ENCODE measurements around the gene MYDGF. TPM values are rescaled to one million over a fixed set of nuclear protein-coding genes. Genes with fewer than 3 reads are reported as not detected.

MYDGF gene
- total RNA-seq, 3 donors from 2014 or later = 129 to 150 (median 134) TPM

- ATAC-seq (peak in 1 of 2 donors; percentile 63), DNase-seq (peak; percentile 29)
- peaks cover 3% of the 10 kb centered on the region for H3K27me3 Mint-ChIP-seq (ENCODE audit: low read depth)
- no peak overlapping the region for H3K4me3 Mint-ChIP-seq
- peaks cover 14% of the 10 kb centered on the region for H3K4me1 Mint-ChIP-seq (ENCODE audit: low read depth)
- H3K9me3 Mint-ChIP-seq = no peaks in the 10 kb centered on the region
- no peaks in the 10 kb centered on the region for H3K36me3 Mint-ChIP-seq (ENCODE audit: insufficient read depth)
These were observed 36.8 kb downstream of the MYDGF start for GRCh38 chr19:4633140-4633967.

- Mint-ChIP-seq H3K36me3 (ENCODE audit: insufficient read depth) (no peaks in the 10 kb centered on the region), H3K4me1 (ENCODE audit: low read depth) (no peaks in the 10 kb centered on the region), H3K4me3 (no peak overlapping the region), H3K9me3 (no peaks in the 10 kb centered on the region), H3K27me3 (ENCODE audit: low read depth) (peaks cover 26% of the 10 kb centered on the region)
- no peak for ATAC-seq
- DNase-seq = no peak
These were observed 45.3 kb downstream of the MYDGF start for GRCh38 chr19:4624733-4625362.

- peaks cover 25% of the 10 kb centered on the region for H3K27me3 Mint-ChIP-seq (ENCODE audit: low read depth)
- no peaks in the 10 kb centered on the region for H3K36me3 Mint-ChIP-seq (ENCODE audit: insufficient read depth)
- no peaks in the 10 kb centered on the region for H3K9me3 Mint-ChIP-seq
- H3K4me3 Mint-ChIP-seq = no peak overlapping the region
- H3K4me1 Mint-ChIP-seq (ENCODE audit: low read depth) = no peaks in the 10 kb centered on the region
- DNase-seq (no peak), ATAC-seq (no peak)
These were observed 45.8 kb downstream of the MYDGF start for GRCh38 chr19:4624301-4624700.

- Mint-ChIP-seq H3K4me3 (no peak overlapping the region), H3K36me3 (ENCODE audit: insufficient read depth) (no peaks in the 10 kb centered on the region), H3K27me3 (ENCODE audit: low read depth) (peaks cover 22% of the 10 kb centered on the region), H3K9me3 (no peaks in the 10 kb centered on the region), H3K4me1 (ENCODE audit: low read depth) (no peaks in the 10 kb centered on the region)
- ATAC-seq = no peak
- DNase-seq = no peak
These were observed 47.3 kb downstream of the MYDGF start for GRCh38 chr19:4622695-4623421.

DNA sequence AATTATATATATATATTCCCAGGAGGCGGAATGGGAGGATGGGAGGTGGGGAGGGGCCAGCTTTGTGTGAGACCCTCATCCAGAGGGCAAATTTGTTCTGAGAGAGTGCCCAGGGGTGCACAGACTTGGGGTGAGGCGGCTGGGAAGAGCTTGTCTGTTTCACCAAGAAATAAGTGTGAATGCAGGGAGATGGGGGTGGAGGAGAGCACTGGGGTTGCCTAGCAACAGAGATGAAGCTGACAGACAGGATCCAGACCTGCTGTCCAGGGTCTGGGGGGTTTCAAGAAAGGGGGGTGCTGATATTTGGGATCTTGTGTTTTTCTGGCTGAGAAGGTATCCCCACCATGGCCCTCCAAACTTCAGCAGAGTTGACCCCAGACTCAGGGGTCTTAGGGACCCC is 49.5 kb downstream of the MYDGF start:
- DNase-seq = no peak
- Mint-ChIP-seq H3K9me3 (no peaks in the 10 kb centered on the region), H3K27me3 (ENCODE audit: low read depth) (peaks cover 21% of the 10 kb centered on the region), H3K4me3 (no peak overlapping the region), H3K4me1 (ENCODE audit: low read depth) (no peaks in the 10 kb centered on the region), H3K36me3 (ENCODE audit: insufficient read depth) (no peaks in the 10 kb centered on the region)
- no peak for ATAC-seq

DNA sequence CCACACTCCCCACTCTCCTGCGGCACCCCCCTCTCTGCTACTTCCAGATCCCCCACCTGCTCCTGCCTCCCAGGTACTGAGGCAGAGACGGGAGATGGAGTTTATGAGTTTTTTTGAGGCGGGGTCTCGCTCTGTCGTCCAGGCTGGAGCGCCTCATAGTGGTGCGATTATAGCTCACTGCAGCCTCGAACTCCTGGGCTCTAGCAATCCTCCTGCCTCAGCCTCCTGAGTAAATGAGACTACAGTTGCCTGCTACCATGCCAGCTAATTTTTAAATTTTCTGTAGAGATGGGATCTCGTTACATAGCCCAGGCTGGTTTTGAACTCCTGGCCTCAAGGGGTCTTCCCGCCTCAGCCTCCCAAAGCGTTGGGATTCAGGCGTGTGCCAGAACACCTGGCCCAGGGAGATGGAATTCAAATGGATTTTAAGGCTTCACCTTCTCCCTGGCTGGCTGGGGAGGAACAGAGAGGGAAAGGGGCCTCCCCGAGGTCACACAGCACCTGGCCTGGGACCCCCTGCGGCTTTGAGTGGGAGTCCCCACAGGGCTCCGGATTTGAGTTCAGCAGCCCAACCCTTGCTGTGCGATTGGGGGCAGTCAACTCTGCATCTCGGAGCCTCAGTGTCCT is 50.4 kb downstream of the MYDGF start:
- DNase-seq = no peak
- peaks cover 21% of the 10 kb centered on the region for H3K27me3 Mint-ChIP-seq (ENCODE audit: low read depth)
- no peaks in the 10 kb centered on the region for H3K4me1 Mint-ChIP-seq (ENCODE audit: low read depth)
- ATAC-seq = no peak
- H3K9me3 Mint-ChIP-seq = no peaks in the 10 kb centered on the region
- H3K36me3 Mint-ChIP-seq (ENCODE audit: insufficient read depth) = no peaks in the 10 kb centered on the region
- H3K4me3 Mint-ChIP-seq = no peak overlapping the region

DNA sequence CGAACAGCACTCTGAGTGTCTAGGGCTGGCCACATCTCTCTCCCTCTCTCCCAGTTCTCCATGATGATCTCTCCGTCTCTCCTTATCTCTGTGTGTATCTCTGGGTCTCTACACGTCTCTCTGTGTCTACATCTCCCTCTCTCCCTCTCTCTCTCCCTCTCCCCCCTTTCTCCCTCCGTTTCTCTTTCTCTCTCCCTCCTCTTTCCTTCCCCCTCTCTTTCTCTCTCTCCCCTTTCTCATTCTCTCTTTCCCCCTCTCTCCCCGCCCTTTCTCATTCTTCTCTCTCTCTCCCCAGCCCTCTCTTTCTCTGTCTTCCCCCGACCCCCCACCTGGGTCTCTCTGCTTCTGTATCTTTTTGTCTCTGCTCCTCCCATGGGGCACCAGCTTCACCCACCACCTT is 52.1 kb downstream of the MYDGF start:
- ATAC-seq (no peak), DNase-seq (no peak)
- H3K9me3 Mint-ChIP-seq = no peaks in the 10 kb centered on the region
- peaks cover 18% of the 10 kb centered on the region for H3K27me3 Mint-ChIP-seq (ENCODE audit: low read depth)
- no peaks in the 10 kb centered on the region for H3K4me1 Mint-ChIP-seq (ENCODE audit: low read depth)
- H3K4me3 Mint-ChIP-seq = no peak overlapping the region
- H3K36me3 Mint-ChIP-seq (ENCODE audit: insufficient read depth) = no peaks in the 10 kb centered on the region

GRCh38 chr19:4613254-4613751 is 56.8 kb downstream of the MYDGF start:
- Mint-ChIP-seq H3K4me3 (no peak overlapping the region), H3K27me3 (ENCODE audit: low read depth) (peaks cover 21% of the 10 kb centered on the region), H3K4me1 (ENCODE audit: low read depth) (no peaks in the 10 kb centered on the region), H3K9me3 (no peaks in the 10 kb centered on the region), H3K36me3 (ENCODE audit: insufficient read depth) (no peaks in the 10 kb centered on the region)
- no peak for ATAC-seq
- no peak for DNase-seq

GRCh38 chr19:4609878-4610511 is 60.1 kb downstream of the MYDGF start:
- Mint-ChIP-seq H3K4me1 (ENCODE audit: low read depth) (no peaks in the 10 kb centered on the region), H3K9me3 (no peaks in the 10 kb centered on the region), H3K4me3 (no peak overlapping the region), H3K27me3 (ENCODE audit: low read depth) (peaks cover 36% of the 10 kb centered on the region), H3K36me3 (ENCODE audit: insufficient read depth) (no peaks in the 10 kb centered on the region)
- ATAC-seq (no peak), DNase-seq (no peak)

Other genes with a start within 250 kb of the MYDGF start
- 10 to 100 TPM; 57.2 to 73.1 (median 70.7) TPM for gene UBXN6, start 212.5 kb downstream of the MYDGF start, total RNA-seq
- gene HDGFL2, start 198.0 kb downstream of the MYDGF start, total RNA-seq = 10 to 100 TPM; 38.9 to 41.8 (median 40.7) TPM
- under 1 TPM in 1 of 3 donors, not detected in 2; 0.03 TPM for gene PLIN4, start 151.9 kb downstream of the MYDGF start, total RNA-seq
- under 1 TPM in 1 of 3 donors, not detected in 2; 0.10 TPM for gene PLIN5, start 135.1 kb downstream of the MYDGF start, total RNA-seq
- gene LRG1, start 130.3 kb downstream of the MYDGF start, total RNA-seq = under 1 TPM; 0.08 to 0.24 (median 0.15) TPM
- gene SEMA6B, start 110.7 kb downstream of the MYDGF start, total RNA-seq = under 1 TPM; 0.08 to 0.18 (median 0.14) TPM
- 1 to 10 TPM; 3.2 to 4.0 (median 3.9) TPM for gene TNFAIP8L1, start 30.8 kb downstream of the MYDGF start, total RNA-seq
- gene DPP9, start 53.5 kb upstream of the MYDGF start, total RNA-seq = 100 to 1,000 TPM; 112 to 126 (median 120) TPM
- 10 to 100 TPM; 31.8 to 35.8 (median 34.7) TPM for gene FEM1A, start 121.4 kb upstream of the MYDGF start, total RNA-seq
- 10 to 100 TPM; 31.4 to 41.2 (median 34.3) TPM for gene TICAM1, start 161.4 kb upstream of the MYDGF start, total RNA-seq
- gene PLIN3, start 197.3 kb upstream of the MYDGF start, total RNA-seq = 10 to 100 TPM; 15.8 to 20.6 (median 19.8) TPM
- under 1 TPM in 2 of 3 donors, not detected in 1; 0.32 to 0.41 TPM for gene ARRDC5, start 232.6 kb upstream of the MYDGF start, total RNA-seq
- 100 to 1,000 TPM; 148 to 221 (median 173) TPM for gene UHRF1, start 239.2 kb upstream of the MYDGF start, total RNA-seq